ENCODE data around the gene DYNC1H1. TPM values are rescaled to one million over a fixed set of nuclear protein-coding genes. Genes with fewer than 3 reads are reported as not detected.

The DYNC1H1 gene
- total and polyA plus RNA-seq, 2 donors (not counting 1 experiment from before 2014, with no cell fraction given) = 73.2 to 257 TPM

DNA sequence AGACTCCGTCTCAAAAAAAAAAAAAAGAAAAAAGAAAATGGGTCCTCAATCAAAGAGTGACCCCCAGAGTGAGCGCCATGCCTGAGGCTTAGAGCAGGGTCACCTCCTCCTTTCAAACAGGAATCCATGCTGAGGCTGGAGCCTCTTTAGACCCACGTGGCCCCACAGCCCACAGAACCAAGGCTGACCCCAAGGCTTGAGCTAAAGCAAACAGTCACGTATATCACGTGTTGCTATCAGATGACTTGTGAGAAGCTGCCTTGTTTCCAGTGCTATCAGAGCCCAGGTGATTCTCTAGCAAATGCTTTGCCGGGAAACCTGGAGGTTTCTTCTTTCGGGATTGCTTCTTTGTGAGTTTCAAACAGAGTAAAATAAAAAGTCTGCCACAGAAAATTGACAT, 31.7 kb upstream of the DYNC1H1 start:
- Histone ChIP-seq H3K9ac (ENCODE audit: low read length) (no peak overlapping the region), H3K27me3 (replicated peaks in 1 of 4; ENCODE audit: control extremely low read depth in 1 of 4, control insufficient read depth in 3 of 4, insufficient read depth in 4 of 4, low read length in 3 of 4) (no peaks in the 10 kb centered on the region), H3K4me3 (ENCODE audit: control extremely low read depth in 1 of 5, extremely low read depth in 1 of 5, insufficient read depth in 1 of 5, low read depth in 2 of 5, low read length in 4 of 5) (no peak overlapping the region), H3K27ac (ENCODE audit: low read length in 2 of 2) (no peak overlapping the region), H3K4me1 (ENCODE audit: control insufficient read depth in 2 of 2, insufficient read depth in 2 of 2, low read length in 2 of 2) (no peaks in the 10 kb centered on the region), H3K9me3 (ENCODE audit: control extremely low read depth in 1 of 3, control insufficient read depth in 2 of 3, insufficient read depth in 1 of 3, low read length in 2 of 3) (no peaks in the 10 kb centered on the region), H3K79me2 (ENCODE audit: control insufficient read depth, insufficient read depth, low read length) (no peaks in the 10 kb centered on the region), H3K36me3 (replicated peaks in 1 of 2; ENCODE audit: control extremely low read depth in 1 of 2, control insufficient read depth in 1 of 2, extremely low read depth in 1 of 2, insufficient read depth in 2 of 2, low read length in 1 of 2) (peaks cover 0 to 11% of the 10 kb centered on the region in 2 experiments), H2AFZ (ENCODE audit: insufficient read depth, low read depth, low read length, poor library complexity, severe bottlenecking) (no peak overlapping the region), H4K20me1 (ENCODE audit: control insufficient read depth, insufficient read depth, low read length, poor library complexity, severe bottlenecking) (no peaks in the 10 kb centered on the region), H3K4me2 (replicated peaks; ENCODE audit: low read depth, low read length, poor library complexity, severe bottlenecking) (no peak overlapping the region)
- no peak for DNase-seq
- Mint-ChIP-seq H3K9me3 (ENCODE audit: insufficient read depth) (no peaks in the 10 kb centered on the region), H3K27ac (no peak overlapping the region), H3K4me1 (no peaks in the 10 kb centered on the region), H3K27me3 (no peaks in the 10 kb centered on the region), H3K4me3 (no peak overlapping the region)
- no peak for ATAC-seq (ENCODE audit: low read depth)
- no peak for TF ChIP-seq EZH2 (IDR thresholded peaks at IDR 0.05; ENCODE audit: borderline replicate concordance, insufficient read depth, low read depth, low read length, poor library complexity, severe bottlenecking)
- TF ChIP-seq CTCF (IDR thresholded peaks at IDR 0.05) = no peak
- ChIA-PET POLR2A (no interaction called here), CTCF (no interaction called here)
- intact Hi-C loops (cut with micrococcal nuclease) = no loop called here
- WGBS (ENCODE audit: insufficient coverage) = 91% methylated on average over 5 of the region's 7 CpGs

DNA sequence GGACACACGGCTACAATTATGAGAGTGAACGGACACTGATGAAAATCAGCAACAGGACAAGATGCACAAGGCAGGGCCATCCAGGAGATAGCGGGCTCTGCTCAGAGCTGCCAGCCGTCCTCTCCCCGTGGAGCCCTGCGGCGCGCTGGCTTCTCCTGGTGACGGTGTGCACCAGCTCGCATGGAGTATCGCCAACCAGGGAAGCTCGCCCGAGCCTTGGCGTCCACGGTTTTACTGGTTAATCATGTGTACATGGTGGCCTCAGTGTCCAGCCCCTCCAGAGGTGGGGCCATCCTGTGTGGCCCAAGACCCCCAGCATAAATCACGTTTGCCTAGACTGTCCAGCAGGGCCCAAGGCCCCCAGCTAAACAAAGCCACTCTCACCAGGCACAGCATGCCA, 31.2 kb upstream of the DYNC1H1 start:
- H3K4me3 ChIP-seq (ENCODE audit: control extremely low read depth in 1 of 5, extremely low read depth in 1 of 5, insufficient read depth in 1 of 5, low read depth in 2 of 5, low read length in 4 of 5) = no peak overlapping the region
- peaks cover 0 to 11% of the 10 kb centered on the region in 2 experiments for H3K36me3 ChIP-seq (replicated peaks in 1 of 2; ENCODE audit: control extremely low read depth in 1 of 2, control insufficient read depth in 1 of 2, extremely low read depth in 1 of 2, insufficient read depth in 2 of 2, low read length in 1 of 2)
- intact Hi-C loops (cut with micrococcal nuclease) = no loop called here
- TF ChIP-seq EZH2 (IDR thresholded peaks at IDR 0.05; ENCODE audit: borderline replicate concordance, insufficient read depth, low read depth, low read length, poor library complexity, severe bottlenecking) = no peak
- no peak for TF ChIP-seq CTCF (IDR thresholded peaks at IDR 0.05)
- no peak overlapping the region for H3K4me2 ChIP-seq (replicated peaks; ENCODE audit: low read depth, low read length, poor library complexity, severe bottlenecking)
- no peaks in the 10 kb centered on the region for H3K4me1 Mint-ChIP-seq
- H3K79me2 ChIP-seq (ENCODE audit: control insufficient read depth, insufficient read depth, low read length) = no peaks in the 10 kb centered on the region
- no peak overlapping the region for H3K4me3 Mint-ChIP-seq
- peaks cover 0 to under 1% (median 0%) of the 10 kb centered on the region in 3 donors for H3K9me3 ChIP-seq (ENCODE audit: control extremely low read depth in 1 of 3, control insufficient read depth in 2 of 3, insufficient read depth in 1 of 3, low read length in 2 of 3)
- no peaks in the 10 kb centered on the region for H3K4me1 ChIP-seq (ENCODE audit: control insufficient read depth in 2 of 2, insufficient read depth in 2 of 2, low read length in 2 of 2)
- 95% methylated on average over 16 of the region's 16 CpGs for WGBS (ENCODE audit: insufficient coverage)
- DNase-seq (no peak), ATAC-seq (ENCODE audit: low read depth) (no peak)
- H3K27me3 ChIP-seq (replicated peaks in 1 of 4; ENCODE audit: control extremely low read depth in 1 of 4, control insufficient read depth in 3 of 4, insufficient read depth in 4 of 4, low read length in 3 of 4) = peaks cover 0 to 3% (median under 1%) of the 10 kb centered on the region in 4 experiments
- CTCF ChIA-PET = no interaction called here
- H2AFZ ChIP-seq (ENCODE audit: insufficient read depth, low read depth, low read length, poor library complexity, severe bottlenecking) = no peak overlapping the region
- no peaks in the 10 kb centered on the region for H3K9me3 Mint-ChIP-seq (ENCODE audit: insufficient read depth)
- H3K27me3 Mint-ChIP-seq = peaks cover 4% of the 10 kb centered on the region
- no peaks in the 10 kb centered on the region for H4K20me1 ChIP-seq (ENCODE audit: control insufficient read depth, insufficient read depth, low read length, poor library complexity, severe bottlenecking)
- no peak overlapping the region for H3K27ac ChIP-seq (ENCODE audit: low read length in 2 of 2)
- POLR2A ChIA-PET = no interaction called here
- no peak overlapping the region for H3K9ac ChIP-seq (ENCODE audit: low read length)
- H3K27ac Mint-ChIP-seq = no peak overlapping the region
